ENCODE measurements around the gene ADSS1. TPM values are rescaled to one million over a fixed set of nuclear protein-coding genes. Genes with fewer than 3 reads are reported as not detected.

Gene ADSS1
- polyA plus RNA-seq, 1 of the 3 experiments (the other 2 are of a cell fraction), result 14.3 TPM

DNA sequence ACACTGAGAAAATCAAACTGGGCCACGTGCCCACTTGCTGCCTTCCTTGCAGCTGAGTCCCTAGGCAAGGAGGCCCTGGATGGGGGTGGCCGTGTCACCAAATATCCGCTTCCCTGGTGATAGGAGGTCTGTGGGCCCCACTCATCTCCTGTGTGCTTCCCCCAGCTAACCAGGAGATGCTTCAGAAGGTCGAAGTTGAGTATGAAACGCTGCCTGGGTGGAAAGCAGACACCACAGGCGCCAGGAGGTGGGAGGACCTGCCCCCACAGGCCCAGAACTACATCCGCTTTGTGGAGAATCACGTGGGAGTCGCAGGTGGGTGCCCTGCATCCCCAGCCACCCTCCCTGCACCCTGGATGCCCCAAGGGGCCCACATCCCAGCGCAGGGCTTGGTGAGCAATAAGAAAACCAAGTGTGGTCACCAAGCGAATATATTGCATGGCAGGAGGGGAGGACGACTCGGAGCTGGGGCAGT is 22.1 kb downstream of the ADSS1 start:
- no peak overlapping the region for H3K4me2 ChIP-seq
- no peak overlapping the region for H3K4me3 ChIP-seq (ENCODE audit: low read depth in 2 of 2, low read length in 1 of 2)
- no peaks in the 10 kb centered on the region for H3K27me3 ChIP-seq (ENCODE audit: insufficient read depth)
- H2AFZ ChIP-seq (ENCODE audit: low read depth), result no peak overlapping the region
- no peaks in the 10 kb centered on the region for H3K9me2 ChIP-seq
- H3K4me1 ChIP-seq (ENCODE audit: control insufficient read depth in 1 of 2, insufficient read depth in 2 of 2, low read depth in 1 of 2, low read length in 1 of 2), result no peaks in the 10 kb centered on the region; a peak in 1 of 4 replicates
- WGBS (ENCODE audit: low lambda C conversion rate), result 91% methylated on average over 6 of the region's 13 CpGs
- TF ChIP-seq RAD21 (IDR thresholded peaks at IDR 0.05; ENCODE audit: low read length) (no peak), TAF1 (IDR thresholded peaks at IDR 0.05; ENCODE audit: borderline replicate concordance, low read depth, low read length) (no peak), JUND (IDR thresholded peaks at IDR 0.05) (no peak), GABPA (IDR thresholded peaks at IDR 0.05; ENCODE audit: low read depth) (no peak), YY1 (IDR thresholded peaks at IDR 0.05; ENCODE audit: low read depth) (no peak)
- H3K9ac ChIP-seq, result no peak overlapping the region
- H3K27ac ChIP-seq (ENCODE audit: low read depth in 2 of 2, low read length in 1 of 2), result no peak overlapping the region
- CTCF ChIA-PET, result interaction anchor here (0.8 to 1.7 kb wide), 3 partner anchors 37 to 81 kb away, joined by 3 to 4 read pairs (median 3); no protein-coding TSS in a partner anchor
- H3F3A ChIP-seq (replicated peaks; ENCODE audit: insufficient read depth), result peaks cover 7% of the 10 kb centered on the region
- H4K20me1 ChIP-seq (ENCODE audit: insufficient read depth), result no peaks in the 10 kb centered on the region
- peaks cover 0 to 5% of the 10 kb centered on the region in 2 experiments for H3K36me3 ChIP-seq (replicated peaks in 1 of 2; ENCODE audit: control insufficient read depth in 1 of 2, insufficient read depth in 2 of 2, low read length in 1 of 2)
- no peaks in the 10 kb centered on the region for H3K79me2 ChIP-seq (ENCODE audit: insufficient read depth)
- no peaks in the 10 kb centered on the region for H3K9me3 ChIP-seq
- POLR2A ChIA-PET, result no interaction called here
- no peak for DNase-seq

DNA sequence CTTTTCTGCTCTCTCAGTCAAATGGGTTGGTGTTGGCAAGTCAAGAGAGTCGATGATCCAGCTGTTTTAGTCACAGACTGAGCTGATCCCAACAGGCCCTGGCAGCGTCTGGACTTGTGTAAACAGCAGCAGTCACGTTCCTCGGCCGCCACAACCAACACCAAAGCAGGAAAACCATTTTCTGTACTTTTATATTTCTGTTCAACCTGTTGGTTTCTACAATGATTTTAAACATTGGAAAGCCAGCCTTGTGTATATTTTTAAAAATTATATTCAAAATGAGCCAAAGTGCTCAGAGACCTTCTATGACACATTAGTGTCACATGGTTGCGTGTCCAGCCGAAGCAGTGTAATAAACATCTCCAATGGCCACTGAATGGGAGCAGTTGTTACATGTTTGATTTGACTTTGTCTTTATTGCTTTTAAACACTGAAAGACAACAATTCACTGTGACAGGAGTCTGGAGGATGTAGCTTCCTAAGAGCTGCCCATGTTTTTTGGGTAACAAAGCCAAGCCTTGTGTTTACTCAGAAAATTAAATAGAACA is 23.0 kb downstream of the ADSS1 start:
- H2AFZ ChIP-seq (ENCODE audit: low read depth), result no peak overlapping the region
- WGBS (ENCODE audit: low lambda C conversion rate), result 80% methylated on average over 7 of the region's 7 CpGs

More for the DNA sequence above, 23.0 kb downstream of the ADSS1 start:
- no peaks in the 10 kb centered on the region for H3K27me3 ChIP-seq (ENCODE audit: insufficient read depth)
- peaks cover 0 to 1% of the 10 kb centered on the region in 2 experiments; a peak in 1 of 4 replicates for H3K4me1 ChIP-seq (ENCODE audit: control insufficient read depth in 1 of 2, insufficient read depth in 2 of 2, low read depth in 1 of 2, low read length in 1 of 2)
- peaks cover 0 to 5% of the 10 kb centered on the region in 2 experiments for H3K36me3 ChIP-seq (replicated peaks in 1 of 2; ENCODE audit: control insufficient read depth in 1 of 2, insufficient read depth in 2 of 2, low read length in 1 of 2)
- ChIA-PET CTCF (no interaction called here), POLR2A (no interaction called here)
- DNase-seq, result no peak
- no peaks in the 10 kb centered on the region for H3K9me3 ChIP-seq
- no peaks in the 10 kb centered on the region for H3K9me2 ChIP-seq
- H3K9ac ChIP-seq, result no peak overlapping the region
- H3K4me3 ChIP-seq (ENCODE audit: low read depth in 2 of 2, low read length in 1 of 2), result no peak overlapping the region
- H3F3A ChIP-seq (replicated peaks; ENCODE audit: insufficient read depth), result peaks cover 7% of the 10 kb centered on the region
- H4K20me1 ChIP-seq (ENCODE audit: insufficient read depth), result no peaks in the 10 kb centered on the region
- H3K27ac ChIP-seq (ENCODE audit: low read depth in 2 of 2, low read length in 1 of 2), result no peak overlapping the region
- TF ChIP-seq MXI1 (IDR thresholded peaks at IDR 0.05; ENCODE audit: low read depth, low read length) (no peak), MEF2A (IDR thresholded peaks at IDR 0.05; ENCODE audit: borderline replicate concordance, low read depth) (no peak), RFX5 (IDR thresholded peaks at IDR 0.05; ENCODE audit: low read length) (no peak), RXRA (IDR thresholded peaks at IDR 0.05; ENCODE audit: borderline replicate concordance, low read depth) (no peak), EP300 (IDR thresholded peaks at IDR 0.05; ENCODE audit: borderline replicate concordance in 1 of 2, low read depth in 1 of 2, low read length in 1 of 2) (no peak), SMC3 (IDR thresholded peaks at IDR 0.05; ENCODE audit: low read depth, low read length) (no peak), NRF1 (IDR thresholded peaks at IDR 0.05; ENCODE audit: low read depth, low read length) (no peak), EZH2phosphoT487 (IDR thresholded peaks at IDR 0.05; ENCODE audit: borderline replicate concordance, low read depth) (no peak), ELF1 (IDR thresholded peaks at IDR 0.05) (no peak)
- TF ChIP-seq, protein P1, sequence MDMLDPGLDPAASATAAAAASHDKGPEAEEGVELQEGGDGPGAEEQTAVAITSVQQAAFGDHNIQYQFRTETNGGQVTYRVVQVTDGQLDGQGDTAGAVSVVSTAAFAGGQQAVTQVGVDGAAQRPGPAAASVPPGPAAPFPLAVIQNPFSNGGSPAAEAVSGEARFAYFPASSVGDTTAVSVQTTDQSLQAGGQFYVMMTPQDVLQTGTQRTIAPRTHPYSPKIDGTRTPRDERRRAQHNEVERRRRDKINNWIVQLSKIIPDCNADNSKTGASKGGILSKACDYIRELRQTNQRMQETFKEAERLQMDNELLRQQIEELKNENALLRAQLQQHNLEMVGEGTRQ (IDR thresholded peaks at IDR 0.05; ENCODE audit: borderline replicate concordance, low read depth, low read length), result no peak
- TF ChIP-seq, protein P2, sequence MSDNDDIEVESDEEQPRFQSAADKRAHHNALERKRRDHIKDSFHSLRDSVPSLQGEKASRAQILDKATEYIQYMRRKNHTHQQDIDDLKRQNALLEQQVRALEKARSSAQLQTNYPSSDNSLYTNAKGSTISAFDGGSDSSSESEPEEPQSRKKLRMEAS (IDR thresholded peaks at IDR 0.05; ENCODE audit: low read depth), result no peak
- no peaks in the 10 kb centered on the region for H3K79me2 ChIP-seq (ENCODE audit: insufficient read depth)
- H3K4me2 ChIP-seq, result no peak overlapping the region

Measured in SK-N-SH (cell line).